Mammary epithelial cell (primary cell): Measurements from ENCODE around the gene NOL4L.

Experiments used
- CTCF ChIP-seq, 2 donors: IDR thresholded peaks in 1 of 2; conservative IDR thresholded peaks in 1 of 2; 2 replicates each; pipeline ENCODE4 v1.5.1; 2011 to 2012; ENCODE audit warnings: inconsistent platforms in 2 of 2, low read length in 2 of 2, mild to moderate bottlenecking in 2 of 2, control low read depth in 1 of 2, low read depth in 1 of 2; ENCODE audit not compliant: insufficient read depth in 1 of 2; ENCODE audit errors: extremely low read depth in 1 of 2
- EZH2 ChIP-seq: IDR thresholded peaks from 2 replicates; pipeline ENCODE4 v1.6.1; 2012; ENCODE audit warnings: low read length, inconsistent platforms, borderline replicate concordance

GRCh38 chr20:32506721-32507120 lies 78.4 kb downstream of the NOL4L start:
- no peak for TF ChIP-seq CTCF (conservative IDR thresholded peaks at IDR 0.05 in 1 of 2, IDR thresholded peaks at IDR 0.05 in 1 of 2; ENCODE audit: extremely low read depth in 1 of 2, insufficient read depth in 1 of 2, low read depth in 1 of 2, low read length in 2 of 2)
- TF ChIP-seq EZH2 = no peak
